ENCODE results near the gene NRP1. TPM values are rescaled to one million over a fixed set of nuclear protein-coding genes. Genes with fewer than 3 reads are reported as not detected.
A peak's percentile ranks its signal among the peaks of the same experiment; 100 is the strongest.

NRP1 gene
- total and polyA plus RNA-seq, 2 of the 8 experiments (the other 6 are each of a cell fraction or from before 2014, with no cell fraction given), result 1.2 to 2.1 TPM

GRCh38 chr10:33152750-33153149 is 181.7 kb downstream of the NRP1 start:
- CTCF ChIA-PET (ENCODE audit: partially characterized antibody), result interaction anchor here (0.6 to 1.9 kb wide), 9 partner anchors 12 to 144 kb away, joined by 3 to 8 read pairs (median 4); no protein-coding TSS in a partner anchor
- TF ChIP-seq BCL11A (IDR thresholded peaks at IDR 0.05; ENCODE audit: low read depth in 2 of 2, low read length in 2 of 2), result no peak
- TF ChIP-seq GABPA (IDR thresholded peaks at IDR 0.05; ENCODE audit: borderline replicate concordance, insufficient read depth, low read length), result no peak
- TF ChIP-seq CEBPB (IDR thresholded peaks at IDR 0.05; ENCODE audit: low read depth, low read length), result no peak
- no peak for TF ChIP-seq E2F6 (IDR thresholded peaks at IDR 0.05)
- TF ChIP-seq HDAC6 (IDR thresholded peaks at IDR 0.05; ENCODE audit: low read depth, low read length), result no peak
- no peak for TF ChIP-seq SP2 (IDR thresholded peaks at IDR 0.05; ENCODE audit: low read length)
- no peak for TF ChIP-seq ATF2 (IDR thresholded peaks at IDR 0.05; ENCODE audit: low read length)
- TF ChIP-seq PHF8 (conservative IDR thresholded peaks at IDR 0.05; ENCODE audit: low read depth, low read length), result no peak
- TF ChIP-seq BRCA1 (IDR thresholded peaks at IDR 0.05; ENCODE audit: low read depth, low read length), result no peak
- TF ChIP-seq KDM1A (IDR thresholded peaks at IDR 0.05; ENCODE audit: borderline replicate concordance, low read length), result no peak

More at GRCh38 chr10:33152750-33153149, 181.7 kb downstream of the NRP1 start:
- H2BK5ac ChIP-seq (ENCODE audit: low read depth, low read length), result no peak overlapping the region
- H3K9ac ChIP-seq (replicated peaks in 1 of 4; ENCODE audit: extremely low read depth in 1 of 4, low read depth in 3 of 4, low read length in 3 of 4), result no peak overlapping the region
- no peak overlapping the region for H3K23ac ChIP-seq (ENCODE audit: insufficient read length)
- WGBS, 2 experiments (ENCODE audit: extremely low coverage in 1 of 2, insufficient coverage in 1 of 2, insufficient read length in 1 of 2, insufficient replicate concordance in 2 of 2, low coverage in 1 of 2, low lambda C conversion rate in 2 of 2, missing lambda C conversion rate in 1 of 2), result 89% methylated on average over 4 of the region's 4 CpGs; no CpG with 5 or more reads in 1 of the 2 experiments
- no peak overlapping the region for H2BK120ac ChIP-seq (replicated peaks; ENCODE audit: low read depth, low read length)
- no peaks in the 10 kb centered on the region for H3K36me3 ChIP-seq (ENCODE audit: control insufficient read depth in 2 of 4, insufficient read depth in 4 of 4, low read length in 3 of 4)
- H3K9me3 ChIP-seq (ENCODE audit: insufficient read depth in 2 of 2, low read depth in 1 of 2, low read length in 1 of 2), result no peaks in the 10 kb centered on the region
- H3K79me2 ChIP-seq (ENCODE audit: control insufficient read depth in 1 of 2, insufficient read depth in 2 of 2, low read length in 2 of 2), result no peaks in the 10 kb centered on the region
- no peak overlapping the region for H3K56ac ChIP-seq (replicated peaks; ENCODE audit: insufficient read length, low read depth, low read length)
- H4K20me1 ChIP-seq (replicated peaks in 1 of 2; ENCODE audit: control insufficient read depth in 1 of 2, insufficient read depth in 2 of 2, low read length in 2 of 2), result no peaks in the 10 kb centered on the region
- H4K8ac ChIP-seq (ENCODE audit: extremely low read depth, insufficient read depth, low read length), result no peak overlapping the region
- no peak overlapping the region for H3K4ac ChIP-seq (replicated peaks; ENCODE audit: insufficient read length, low read depth, low read length)
- no peak overlapping the region for H4K5ac ChIP-seq (ENCODE audit: insufficient read length, low read depth, low read length)
- no peak overlapping the region for H3K18ac ChIP-seq (ENCODE audit: extremely low read depth, low read length)
- no peak overlapping the region for H2AK5ac ChIP-seq (ENCODE audit: low read depth, low read length)
- FAIRE-seq, result peak; percentile 19
- H2BK12ac ChIP-seq (ENCODE audit: low read depth, low read length), result no peak overlapping the region
- no peak overlapping the region for H2AFZ ChIP-seq (ENCODE audit: low read length)
- no peak overlapping the region for H3K27ac ChIP-seq (ENCODE audit: low read depth, low read length)
- H3K79me1 ChIP-seq (ENCODE audit: low read depth, low read length), result no peaks in the 10 kb centered on the region
- no peaks in the 10 kb centered on the region for H3K27me3 ChIP-seq (replicated peaks in 1 of 4; ENCODE audit: control insufficient read depth in 3 of 4, extremely low read depth in 1 of 4, insufficient read depth in 3 of 4, low read length in 3 of 4)
- POLR2A ChIA-PET (ENCODE audit: partially characterized antibody), result interaction anchor here (0.5 kb wide), 1 partner anchor 10 kb away, joined by 4 read pairs; no protein-coding TSS in a partner anchor
- H3K23me2 ChIP-seq (ENCODE audit: low read depth, low read length), result no peaks in the 10 kb centered on the region
- H3K4me3 ChIP-seq (ENCODE audit: extremely low read depth in 1 of 4, insufficient read depth in 2 of 4, low read depth in 3 of 4, low read length in 4 of 4), result no peak overlapping the region
- no peak overlapping the region for H3K4me2 ChIP-seq (ENCODE audit: insufficient read depth in 1 of 2, low read depth in 2 of 2, low read length in 2 of 2)
- no peak overlapping the region for H3K14ac ChIP-seq (ENCODE audit: insufficient read length)
- H3K4me1 ChIP-seq (replicated peaks in 1 of 4; ENCODE audit: control insufficient read depth in 3 of 4, insufficient read depth in 4 of 4, low read length in 3 of 4), result no peaks in the 10 kb centered on the region
- H2BK20ac ChIP-seq (ENCODE audit: low read length), result no peak overlapping the region
- no peak for DNase-seq (ENCODE audit: low read depth in 1 of 2, low spot score in 2 of 2)
- no peak overlapping the region for H2BK15ac ChIP-seq (ENCODE audit: low read length)
- no peak overlapping the region for H4K91ac ChIP-seq (replicated peaks; ENCODE audit: insufficient read length, low read length)
